ENCODE results near the gene CDK5R1.

DNA sequence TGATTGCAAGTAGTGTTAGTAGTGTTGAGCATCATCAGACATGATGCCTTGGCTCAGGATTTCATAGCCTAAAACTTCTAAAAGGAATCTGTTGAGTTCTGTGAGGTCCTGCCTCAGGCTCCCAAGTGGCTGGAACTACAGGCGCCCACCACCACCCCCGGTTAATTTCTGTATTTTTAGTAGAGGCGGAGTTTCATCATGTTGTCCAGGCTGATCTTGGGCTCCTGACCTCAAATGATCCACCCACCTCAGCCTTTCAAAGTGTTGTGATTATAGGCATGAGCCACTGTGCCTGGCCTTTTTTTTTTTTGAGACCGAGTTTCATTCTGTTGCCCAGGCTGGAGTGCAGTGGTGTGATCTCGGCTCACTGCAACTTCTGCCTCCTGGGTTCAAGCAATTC is 36.8 kb upstream of the CDK5R1 start:
- TF ChIP-seq, protein P1, sequence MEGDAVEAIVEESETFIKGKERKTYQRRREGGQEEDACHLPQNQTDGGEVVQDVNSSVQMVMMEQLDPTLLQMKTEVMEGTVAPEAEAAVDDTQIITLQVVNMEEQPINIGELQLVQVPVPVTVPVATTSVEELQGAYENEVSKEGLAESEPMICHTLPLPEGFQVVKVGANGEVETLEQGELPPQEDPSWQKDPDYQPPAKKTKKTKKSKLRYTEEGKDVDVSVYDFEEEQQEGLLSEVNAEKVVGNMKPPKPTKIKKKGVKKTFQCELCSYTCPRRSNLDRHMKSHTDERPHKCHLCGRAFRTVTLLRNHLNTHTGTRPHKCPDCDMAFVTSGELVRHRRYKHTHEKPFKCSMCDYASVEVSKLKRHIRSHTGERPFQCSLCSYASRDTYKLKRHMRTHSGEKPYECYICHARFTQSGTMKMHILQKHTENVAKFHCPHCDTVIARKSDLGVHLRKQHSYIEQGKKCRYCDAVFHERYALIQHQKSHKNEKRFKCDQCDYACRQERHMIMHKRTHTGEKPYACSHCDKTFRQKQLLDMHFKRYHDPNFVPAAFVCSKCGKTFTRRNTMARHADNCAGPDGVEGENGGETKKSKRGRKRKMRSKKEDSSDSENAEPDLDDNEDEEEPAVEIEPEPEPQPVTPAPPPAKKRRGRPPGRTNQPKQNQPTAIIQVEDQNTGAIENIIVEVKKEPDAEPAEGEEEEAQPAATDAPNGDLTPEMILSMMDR (IDR thresholded peaks at IDR 0.05; ENCODE audit: low read length): no peak
- no peak for TF ChIP-seq EZH2 (optimal IDR thresholded peaks at IDR 0.05; ENCODE audit: low read depth, low read length)
